Prostate gland (tissue), 2 donors: ENCODE data around the gene KCNK16.

Source experiments
- POLR2A ChIP-seq: fragments of 450-650 bp; IDR thresholded peaks from one replicate; pipeline ENCODE4 v1.6.1; 2016; ENCODE audit warnings: antibody characterized with exemption, mild to moderate bottlenecking
- TF ChIP-seq, protein P1 (sequence below), 4 experiments: fragments of 200-600 bp in 2 of 4; fragments of 450-650 bp in 2 of 4; sonication (generic) in 2 of 4; IDR thresholded peaks; 1 replicate in 3 of 4; 2 replicates in 1 of 4; pipeline ENCODE4 v1.5.1; 2016 to 2019; ENCODE audit warnings: antibody characterized with exemption in 4 of 4, mild to moderate bottlenecking in 2 of 4, moderate library complexity in 2 of 4

DNA sequence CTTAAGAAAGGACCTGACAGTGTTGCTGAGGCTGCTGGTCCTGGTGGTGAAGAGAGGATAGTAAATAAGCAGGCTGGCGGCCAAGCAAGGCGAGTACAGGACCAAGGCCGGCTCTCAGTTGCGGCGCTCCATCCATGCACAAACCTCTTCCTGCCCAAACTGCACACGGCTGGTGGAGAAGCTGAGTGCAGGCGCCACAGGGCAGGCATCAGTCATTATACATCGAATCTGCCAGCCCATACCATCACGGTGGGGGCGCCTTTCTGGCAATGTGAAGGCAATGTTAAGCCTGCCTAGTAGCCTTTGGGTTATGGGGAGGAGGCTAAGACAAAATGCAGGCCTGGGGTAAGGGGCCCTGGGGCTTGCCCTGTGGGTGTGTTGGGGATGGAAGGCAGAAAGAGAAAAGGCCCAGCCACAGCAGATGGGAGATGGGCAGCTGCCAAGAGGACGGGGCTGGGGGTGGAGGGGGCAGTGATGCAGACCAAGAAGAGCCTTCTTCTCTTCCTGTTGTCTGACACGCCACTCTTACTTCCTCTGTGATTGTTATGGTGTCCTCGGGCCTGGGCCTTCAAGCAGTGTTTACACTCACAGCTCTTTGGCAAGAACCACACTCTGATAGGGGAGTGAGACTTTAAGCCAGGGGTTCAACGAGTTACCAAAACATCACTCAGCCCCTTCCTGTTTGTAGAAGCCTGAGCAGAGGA is 20.3 kb upstream of the KCNK16 start:
- TF ChIP-seq, protein P1, sequence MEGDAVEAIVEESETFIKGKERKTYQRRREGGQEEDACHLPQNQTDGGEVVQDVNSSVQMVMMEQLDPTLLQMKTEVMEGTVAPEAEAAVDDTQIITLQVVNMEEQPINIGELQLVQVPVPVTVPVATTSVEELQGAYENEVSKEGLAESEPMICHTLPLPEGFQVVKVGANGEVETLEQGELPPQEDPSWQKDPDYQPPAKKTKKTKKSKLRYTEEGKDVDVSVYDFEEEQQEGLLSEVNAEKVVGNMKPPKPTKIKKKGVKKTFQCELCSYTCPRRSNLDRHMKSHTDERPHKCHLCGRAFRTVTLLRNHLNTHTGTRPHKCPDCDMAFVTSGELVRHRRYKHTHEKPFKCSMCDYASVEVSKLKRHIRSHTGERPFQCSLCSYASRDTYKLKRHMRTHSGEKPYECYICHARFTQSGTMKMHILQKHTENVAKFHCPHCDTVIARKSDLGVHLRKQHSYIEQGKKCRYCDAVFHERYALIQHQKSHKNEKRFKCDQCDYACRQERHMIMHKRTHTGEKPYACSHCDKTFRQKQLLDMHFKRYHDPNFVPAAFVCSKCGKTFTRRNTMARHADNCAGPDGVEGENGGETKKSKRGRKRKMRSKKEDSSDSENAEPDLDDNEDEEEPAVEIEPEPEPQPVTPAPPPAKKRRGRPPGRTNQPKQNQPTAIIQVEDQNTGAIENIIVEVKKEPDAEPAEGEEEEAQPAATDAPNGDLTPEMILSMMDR (IDR thresholded peaks at IDR 0.05), result no peak
- no peak for TF ChIP-seq POLR2A
